GM21526 (cell line): ENCODE results near the gene LMF2.

Experiments
- ATAC-seq: cut with Tn5 transposase; IDR thresholded peaks from one replicate; pipeline ENCODE4 v1.9.1; 2021; ENCODE audit warnings: moderate library complexity; ENCODE audit not compliant: unreplicated experiment, low FRiP score

The LMF2 gene

GRCh38 chr22:50467773-50468440 is 39.6 kb downstream of the LMF2 start:
- no peak for ATAC-seq

- no peak for ATAC-seq
These were observed 40.2 kb downstream of the LMF2 start for GRCh38 chr22:50467341-50467740.

GRCh38 chr22:50465066-50465930 is 42.2 kb downstream of the LMF2 start:
- no peak for ATAC-seq

DNA sequence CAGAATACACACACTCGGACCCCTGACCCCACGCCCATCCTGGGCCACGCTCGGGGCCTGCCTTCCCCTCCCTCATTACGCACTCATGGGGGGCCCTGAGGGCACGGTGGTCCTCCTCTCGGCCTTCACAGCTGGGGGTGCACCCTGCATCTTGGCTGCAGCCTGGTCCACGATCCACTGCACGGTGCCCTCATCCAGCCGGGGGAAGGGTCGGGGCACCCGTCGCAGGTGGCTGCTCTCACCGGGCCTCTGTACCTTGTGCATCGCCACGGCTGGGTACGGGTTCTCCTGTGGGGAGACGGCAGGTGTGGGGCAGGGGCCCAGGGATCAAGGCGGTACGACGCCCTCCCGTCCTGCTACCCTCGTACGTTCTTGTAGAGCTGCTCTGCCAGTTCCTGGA is 43.1 kb downstream of the LMF2 start:
- ATAC-seq: no peak

GRCh38 chr22:50463188-50463900 is 44.2 kb downstream of the LMF2 start:
- no peak for ATAC-seq

DNA sequence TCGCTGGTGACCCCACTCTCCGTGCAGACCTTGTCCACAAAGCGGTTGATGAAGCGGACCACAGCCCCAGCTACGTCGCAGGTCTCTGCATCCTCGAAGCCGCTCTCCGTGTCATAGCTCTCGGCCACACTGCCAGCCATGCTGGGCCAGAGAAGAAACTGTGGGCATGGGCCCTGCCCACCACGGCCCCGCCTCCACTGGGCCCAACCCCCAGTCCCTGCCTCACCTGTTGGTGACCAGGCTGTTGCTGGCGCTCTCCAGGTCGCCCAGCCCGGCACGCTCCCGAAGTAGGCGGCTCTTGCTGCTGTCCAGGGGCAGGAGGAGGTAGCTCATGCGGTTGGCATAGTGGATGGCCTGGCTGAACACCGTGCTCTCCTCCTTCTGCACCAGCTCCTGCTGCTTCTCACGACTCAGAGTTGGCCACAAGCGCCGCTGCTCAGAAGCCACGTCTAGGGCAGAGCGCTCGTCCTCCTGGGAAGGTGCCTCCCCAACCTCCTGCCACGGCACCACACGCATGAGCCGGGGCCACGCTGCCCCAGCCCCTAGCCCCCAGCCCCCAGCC is 45.4 kb downstream of the LMF2 start:
- no peak for ATAC-seq

DNA sequence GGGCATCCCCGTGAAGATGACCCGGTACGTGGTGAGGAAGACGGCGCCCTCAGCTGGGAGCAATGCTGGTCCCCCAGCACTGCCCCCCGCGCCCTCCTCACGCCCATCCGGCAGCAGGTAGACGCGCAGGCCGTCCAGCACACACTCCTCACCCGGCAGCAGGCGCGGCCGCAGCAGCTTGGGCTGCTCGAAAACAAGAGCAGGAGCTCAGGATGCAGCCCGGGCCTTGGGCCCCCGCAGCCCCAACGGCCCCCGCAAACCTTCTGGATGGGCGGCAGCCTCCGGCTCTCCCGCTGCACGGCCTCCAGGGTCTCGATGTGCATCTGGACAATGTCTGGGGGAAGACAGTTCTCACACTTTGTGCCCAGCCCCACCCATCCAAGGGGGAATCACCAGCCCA is 46.0 kb downstream of the LMF2 start:
- ATAC-seq: no peak

DNA sequence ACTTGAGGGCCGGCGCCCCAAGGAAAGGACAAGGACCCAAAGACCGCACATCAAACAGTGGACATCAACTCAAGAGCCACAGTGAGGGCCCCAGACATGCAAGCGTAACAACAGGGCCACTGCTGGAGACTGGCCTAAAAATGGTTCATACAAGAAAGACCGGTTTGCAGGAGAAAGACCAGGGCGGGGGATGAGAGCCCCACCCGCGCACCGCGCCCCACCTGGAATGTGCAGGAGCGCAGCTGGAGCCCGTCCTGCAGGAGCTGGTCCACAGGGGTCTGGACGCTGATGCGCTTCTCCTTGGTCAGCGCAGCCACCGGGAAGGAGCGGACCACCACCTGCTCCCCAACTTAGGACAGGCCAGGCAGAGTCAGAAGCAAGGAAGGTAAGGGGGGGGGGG is 46.6 kb downstream of the LMF2 start:
- ATAC-seq: no peak

DNA sequence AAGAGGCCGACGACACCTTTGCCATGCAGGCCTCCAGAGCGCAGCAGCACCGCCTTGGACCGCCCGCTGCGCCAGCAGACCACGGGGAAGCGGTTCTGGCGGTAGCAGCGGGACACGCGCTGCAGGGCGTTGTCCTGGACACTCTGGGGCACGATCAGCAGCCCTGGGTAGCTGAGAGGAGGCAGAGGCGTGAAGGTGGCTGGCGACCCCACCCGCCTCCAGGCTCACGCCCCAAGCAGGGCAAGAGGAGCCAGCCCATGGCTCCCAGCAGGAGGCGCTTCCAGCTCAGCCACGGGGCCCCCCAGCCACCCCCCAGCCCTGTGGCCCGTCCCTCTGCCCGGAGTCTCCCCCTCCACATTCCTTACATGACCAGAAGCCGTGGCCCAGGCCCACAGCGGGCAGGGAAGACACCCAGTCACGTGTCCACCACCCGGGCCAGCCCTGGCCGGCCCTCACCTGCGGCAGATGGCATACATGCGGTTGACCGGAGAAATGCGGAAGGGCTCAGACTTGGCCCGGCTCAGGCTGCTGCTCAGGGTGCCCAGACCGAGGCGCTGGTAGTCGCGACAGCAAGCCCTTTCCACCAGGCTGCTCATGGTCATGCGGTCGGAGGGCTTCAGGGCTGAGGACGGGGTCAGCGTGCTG is 47.9 kb downstream of the LMF2 start:
- no peak for ATAC-seq

DNA sequence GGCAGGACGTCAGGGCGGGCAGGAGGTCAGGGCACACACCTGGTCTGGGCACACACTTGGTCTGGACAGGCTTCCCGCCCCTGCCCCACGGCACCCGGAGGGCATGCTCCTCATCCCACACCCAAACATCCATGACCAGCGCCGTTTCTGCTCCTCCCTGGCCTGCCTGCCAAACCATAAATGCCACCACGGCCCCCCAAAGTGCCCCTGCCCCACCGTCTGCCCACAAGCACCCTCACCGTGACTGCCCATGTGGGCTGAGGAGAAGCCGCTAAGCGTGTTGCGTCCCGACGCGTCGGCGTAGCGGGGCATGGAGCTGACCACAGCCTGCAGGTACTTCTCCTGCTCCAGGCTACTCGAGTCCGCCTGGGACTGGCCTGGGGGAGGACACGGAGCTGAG is 48.5 kb downstream of the LMF2 start:
- no peak for ATAC-seq

GRCh38 chr22:50456466-50457234 is 50.9 kb downstream of the LMF2 start:
- ATAC-seq: no peak

DNA sequence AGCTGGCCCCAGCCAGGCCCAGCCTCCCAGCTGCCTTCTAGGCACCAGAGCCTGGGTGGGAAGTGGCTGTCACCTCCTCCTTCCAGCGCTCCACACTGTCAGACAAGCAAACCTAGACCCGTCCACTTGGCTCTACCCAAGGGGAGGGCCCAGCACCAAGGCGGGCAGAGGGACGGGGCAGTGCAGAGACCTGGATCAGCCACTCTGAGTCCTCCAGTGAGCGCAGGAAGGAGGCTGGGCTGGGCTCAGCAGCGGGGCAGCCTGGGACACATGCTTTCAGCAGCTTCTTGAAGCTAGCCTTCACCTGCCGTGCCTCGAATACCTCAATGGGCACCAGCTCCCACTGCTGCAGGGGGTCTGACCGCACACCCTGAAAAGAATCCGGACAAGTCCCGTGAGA is 51.5 kb downstream of the LMF2 start:
- ATAC-seq: no peak

DNA sequence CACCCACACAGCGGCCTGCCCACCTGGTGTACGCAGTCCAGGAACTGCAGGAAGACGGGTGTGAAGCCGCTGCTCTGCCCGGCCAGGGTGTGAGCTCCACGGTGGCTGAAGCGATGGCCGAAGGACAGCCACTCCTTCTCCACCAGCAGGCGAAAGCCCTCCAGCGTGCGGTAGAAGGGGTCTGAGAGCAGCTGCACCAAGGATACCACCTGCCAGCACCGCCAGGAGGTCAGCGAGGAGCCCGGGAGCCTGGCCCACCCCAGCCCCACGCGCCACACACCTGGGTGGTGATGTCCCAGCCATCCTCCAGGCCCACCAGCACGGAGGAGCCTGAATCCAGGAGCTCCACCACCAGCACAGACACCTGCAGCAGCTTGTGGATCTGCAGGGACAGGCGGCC is 52.3 kb downstream of the LMF2 start:
- no peak for ATAC-seq

- no peak for ATAC-seq
These were observed 52.9 kb downstream of the LMF2 start for GRCh38 chr22:50454556-50455075.
